ENCODE results near the gene XYLT2. TPM values are rescaled to one million over a fixed set of nuclear protein-coding genes. Genes with fewer than 3 reads are reported as not detected.

XYLT2 gene
- total and polyA plus RNA-seq, 2 of the 13 experiments (the other 11 are each of a cell fraction or from before 2014, with no cell fraction given): 17.0 to 22.1 TPM

DNA sequence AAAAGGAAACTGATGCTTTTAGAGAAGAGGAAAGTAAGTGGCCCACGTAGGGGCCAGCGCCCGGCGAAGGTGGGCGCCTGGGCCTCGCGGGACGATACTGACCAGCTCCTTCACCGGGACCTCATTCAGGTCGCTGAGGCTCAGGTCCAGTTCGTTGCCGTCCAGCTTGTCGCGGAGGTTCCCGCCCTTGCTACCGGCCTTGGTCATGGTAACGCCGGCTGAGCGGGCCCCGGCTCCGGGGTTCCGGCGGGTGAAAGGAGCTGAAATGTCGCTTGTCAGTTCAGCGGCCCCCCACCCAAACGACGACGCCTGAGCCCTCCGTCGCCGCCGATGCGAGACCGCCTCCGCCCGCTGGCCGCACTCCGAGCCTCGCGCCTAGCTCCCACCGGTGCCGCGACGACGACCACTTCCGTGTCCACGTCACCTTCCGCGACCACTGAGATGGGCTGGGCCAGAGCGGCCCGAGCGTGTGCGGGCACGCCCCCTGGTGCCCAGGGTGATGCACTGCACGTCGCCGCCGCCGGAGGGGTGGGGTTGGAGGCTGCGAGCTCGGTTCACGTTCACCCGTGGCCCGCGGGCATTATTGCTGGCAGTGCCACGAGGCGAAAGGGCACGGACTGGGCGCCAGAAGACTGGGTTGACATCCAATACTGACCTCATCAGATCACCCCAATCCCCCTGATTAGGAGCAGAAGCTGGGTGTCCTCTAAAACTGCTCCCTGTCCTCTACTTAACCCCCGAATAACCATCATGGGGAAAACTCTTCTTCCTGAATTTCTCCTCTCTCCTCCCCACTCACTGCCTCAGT is 51.4 kb downstream of the XYLT2 start, which contains the start of gene LRRC59 (continued):
- TF ChIP-seq, protein P1, sequence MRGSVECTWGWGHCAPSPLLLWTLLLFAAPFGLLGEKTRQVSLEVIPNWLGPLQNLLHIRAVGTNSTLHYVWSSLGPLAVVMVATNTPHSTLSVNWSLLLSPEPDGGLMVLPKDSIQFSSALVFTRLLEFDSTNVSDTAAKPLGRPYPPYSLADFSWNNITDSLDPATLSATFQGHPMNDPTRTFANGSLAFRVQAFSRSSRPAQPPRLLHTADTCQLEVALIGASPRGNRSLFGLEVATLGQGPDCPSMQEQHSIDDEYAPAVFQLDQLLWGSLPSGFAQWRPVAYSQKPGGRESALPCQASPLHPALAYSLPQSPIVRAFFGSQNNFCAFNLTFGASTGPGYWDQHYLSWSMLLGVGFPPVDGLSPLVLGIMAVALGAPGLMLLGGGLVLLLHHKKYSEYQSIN (CRISPR knock-in tag; IDR thresholded peaks at IDR 0.05; ENCODE audit: borderline replicate concordance): no peak
- TF ChIP-seq SMAD9 (CRISPR knock-in tag; IDR thresholded peaks at IDR 0.05) (peak; percentile 73; the same call in 1 of the 2 replicates), ZFAT (CRISPR knock-in tag; conservative IDR thresholded peaks at IDR 0.05) (no peak; the same call in 1 of the 2 replicates), PBX2 (CRISPR knock-in tag; IDR thresholded peaks at IDR 0.05) (no peak), SIN3A (IDR thresholded peaks at IDR 0.05; ENCODE audit: borderline replicate concordance, low read depth, low read length) (peak; percentile 98), MAF1 (CRISPR knock-in tag; IDR thresholded peaks at IDR 0.05; ENCODE audit: borderline replicate concordance) (peak; percentile 95), SIX4 (CRISPR knock-in tag; IDR thresholded peaks at IDR 0.05) (peak; percentile 90), ZNF713 (CRISPR knock-in tag; IDR thresholded peaks at IDR 0.05) (peak; percentile 87; the same call in 1 of the 2 replicates), YEATS4 (CRISPR knock-in tag; IDR thresholded peaks at IDR 0.05; ENCODE audit: borderline replicate concordance) (peak; percentile 100), NR2C2 (CRISPR knock-in tag; IDR thresholded peaks at IDR 0.05; ENCODE audit: borderline replicate concordance) (peak; percentile 95), RARA (CRISPR knock-in tag; IDR thresholded peaks at IDR 0.05) (peak; percentile 85)
- TF ChIP-seq, protein P2, sequence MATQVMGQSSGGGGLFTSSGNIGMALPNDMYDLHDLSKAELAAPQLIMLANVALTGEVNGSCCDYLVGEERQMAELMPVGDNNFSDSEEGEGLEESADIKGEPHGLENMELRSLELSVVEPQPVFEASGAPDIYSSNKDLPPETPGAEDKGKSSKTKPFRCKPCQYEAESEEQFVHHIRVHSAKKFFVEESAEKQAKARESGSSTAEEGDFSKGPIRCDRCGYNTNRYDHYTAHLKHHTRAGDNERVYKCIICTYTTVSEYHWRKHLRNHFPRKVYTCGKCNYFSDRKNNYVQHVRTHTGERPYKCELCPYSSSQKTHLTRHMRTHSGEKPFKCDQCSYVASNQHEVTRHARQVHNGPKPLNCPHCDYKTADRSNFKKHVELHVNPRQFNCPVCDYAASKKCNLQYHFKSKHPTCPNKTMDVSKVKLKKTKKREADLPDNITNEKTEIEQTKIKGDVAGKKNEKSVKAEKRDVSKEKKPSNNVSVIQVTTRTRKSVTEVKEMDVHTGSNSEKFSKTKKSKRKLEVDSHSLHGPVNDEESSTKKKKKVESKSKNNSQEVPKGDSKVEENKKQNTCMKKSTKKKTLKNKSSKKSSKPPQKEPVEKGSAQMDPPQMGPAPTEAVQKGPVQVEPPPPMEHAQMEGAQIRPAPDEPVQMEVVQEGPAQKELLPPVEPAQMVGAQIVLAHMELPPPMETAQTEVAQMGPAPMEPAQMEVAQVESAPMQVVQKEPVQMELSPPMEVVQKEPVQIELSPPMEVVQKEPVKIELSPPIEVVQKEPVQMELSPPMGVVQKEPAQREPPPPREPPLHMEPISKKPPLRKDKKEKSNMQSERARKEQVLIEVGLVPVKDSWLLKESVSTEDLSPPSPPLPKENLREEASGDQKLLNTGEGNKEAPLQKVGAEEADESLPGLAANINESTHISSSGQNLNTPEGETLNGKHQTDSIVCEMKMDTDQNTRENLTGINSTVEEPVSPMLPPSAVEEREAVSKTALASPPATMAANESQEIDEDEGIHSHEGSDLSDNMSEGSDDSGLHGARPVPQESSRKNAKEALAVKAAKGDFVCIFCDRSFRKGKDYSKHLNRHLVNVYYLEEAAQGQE (IDR thresholded peaks at IDR 0.05; ENCODE audit: borderline replicate concordance in 1 of 2, low read depth in 1 of 2, low read length in 2 of 2): peak in 1 of 2 experiments; percentile 60; a peak in 1 of 4 replicates
- TF ChIP-seq, protein P3, sequence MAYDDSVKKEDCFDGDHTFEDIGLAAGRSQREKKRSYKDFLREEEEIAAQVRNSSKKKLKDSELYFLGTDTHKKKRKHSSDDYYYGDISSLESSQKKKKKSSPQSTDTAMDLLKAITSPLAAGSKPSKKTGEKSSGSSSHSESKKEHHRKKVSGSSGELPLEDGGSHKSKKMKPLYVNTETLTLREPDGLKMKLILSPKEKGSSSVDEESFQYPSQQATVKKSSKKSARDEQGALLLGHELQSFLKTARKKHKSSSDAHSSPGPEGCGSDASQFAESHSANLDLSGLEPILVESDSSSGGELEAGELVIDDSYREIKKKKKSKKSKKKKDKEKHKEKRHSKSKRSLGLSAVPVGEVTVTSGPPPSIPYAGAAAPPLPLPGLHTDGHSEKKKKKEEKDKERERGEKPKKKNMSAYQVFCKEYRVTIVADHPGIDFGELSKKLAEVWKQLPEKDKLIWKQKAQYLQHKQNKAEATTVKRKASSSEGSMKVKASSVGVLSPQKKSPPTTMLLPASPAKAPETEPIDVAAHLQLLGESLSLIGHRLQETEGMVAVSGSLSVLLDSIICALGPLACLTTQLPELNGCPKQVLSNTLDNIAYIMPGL (CRISPR knock-in tag; IDR thresholded peaks at IDR 0.05; ENCODE audit: borderline replicate concordance in 1 of 2, low read depth in 1 of 2): peak; percentile 100
- TF ChIP-seq, protein P4, sequence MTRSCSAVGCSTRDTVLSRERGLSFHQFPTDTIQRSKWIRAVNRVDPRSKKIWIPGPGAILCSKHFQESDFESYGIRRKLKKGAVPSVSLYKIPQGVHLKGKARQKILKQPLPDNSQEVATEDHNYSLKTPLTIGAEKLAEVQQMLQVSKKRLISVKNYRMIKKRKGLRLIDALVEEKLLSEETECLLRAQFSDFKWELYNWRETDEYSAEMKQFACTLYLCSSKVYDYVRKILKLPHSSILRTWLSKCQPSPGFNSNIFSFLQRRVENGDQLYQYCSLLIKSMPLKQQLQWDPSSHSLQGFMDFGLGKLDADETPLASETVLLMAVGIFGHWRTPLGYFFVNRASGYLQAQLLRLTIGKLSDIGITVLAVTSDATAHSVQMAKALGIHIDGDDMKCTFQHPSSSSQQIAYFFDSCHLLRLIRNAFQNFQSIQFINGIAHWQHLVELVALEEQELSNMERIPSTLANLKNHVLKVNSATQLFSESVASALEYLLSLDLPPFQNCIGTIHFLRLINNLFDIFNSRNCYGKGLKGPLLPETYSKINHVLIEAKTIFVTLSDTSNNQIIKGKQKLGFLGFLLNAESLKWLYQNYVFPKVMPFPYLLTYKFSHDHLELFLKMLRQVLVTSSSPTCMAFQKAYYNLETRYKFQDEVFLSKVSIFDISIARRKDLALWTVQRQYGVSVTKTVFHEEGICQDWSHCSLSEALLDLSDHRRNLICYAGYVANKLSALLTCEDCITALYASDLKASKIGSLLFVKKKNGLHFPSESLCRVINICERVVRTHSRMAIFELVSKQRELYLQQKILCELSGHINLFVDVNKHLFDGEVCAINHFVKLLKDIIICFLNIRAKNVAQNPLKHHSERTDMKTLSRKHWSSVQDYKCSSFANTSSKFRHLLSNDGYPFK (CRISPR knock-in tag; IDR thresholded peaks at IDR 0.05; ENCODE audit: borderline replicate concordance): peak; percentile 93

Data from HepG2 (cell line).